Right cardiac atrium (tissue), 5 donors: Measurements from ENCODE around the gene ARGLU1. TPM values are rescaled to one million over a fixed set of nuclear protein-coding genes. Genes with fewer than 3 reads are reported as not detected.

Source experiments
- ATAC-seq, 2 donors: fragments of 200-7000 bp; cut with Tn5 transposase; one replicate each; pipeline versions ENCODE4 v1.8.0 to v1.9.1; 2020; ENCODE audit warnings: moderate library complexity in 2 of 2, mild to moderate bottlenecking in 1 of 2
- DNase-seq, 3 donors: peaks; one replicate each; pipeline ENCODE4 v3.0.0-alpha.2; 2020
- H3K27ac ChIP-seq: one replicate; pipeline ENCODE4 v1.5.1; 2013; ENCODE audit warnings: mild to moderate bottlenecking, low read length, control low read depth, moderate library complexity
- H3K27me3 ChIP-seq: one replicate; pipeline ENCODE4 v1.6.1; 2013; ENCODE audit not compliant: control insufficient read depth, insufficient read depth
- H3K4me1 ChIP-seq: one replicate; pipeline ENCODE4 v1.6.1; 2013; ENCODE audit warnings: low read length; ENCODE audit not compliant: control insufficient read depth, insufficient read depth
- H3K4me3 ChIP-seq: one replicate; pipeline ENCODE4 v1.5.1; 2013; ENCODE audit warnings: low read length, control low read depth
- H3K9me3 ChIP-seq: one replicate; pipeline ENCODE4 v1.6.1; 2013; ENCODE audit warnings: low read length; ENCODE audit not compliant: control insufficient read depth
- WGBS: extraction: QIAGEN DNeasy Blood & Tissue Kit; methylation state at CpG from one replicate; pipeline ENCODE4 v1.1.7; 2013; 5-methylcytosine and 5-hydroxymethylcytosine counted together
- intact Hi-C, 4 donors: fragments of 100-400 bp; cut with DNase I; formaldehyde crosslinking; loops; one replicate each; pipeline versions ENCODE4 v1.11.0 to v1.14.0; 2022 to 2023
- long read RNA-seq, 4 donors: library from polyadenylated mRNA; unstranded; transcript quantifications; one replicate each; pipeline ENCODE4 v2.0.0, GENCODE V29; 2020 to 2021
- polyA plus RNA-seq: library from polyadenylated mRNA; stranded (reverse); fragments of 200-250 nt; gene quantifications from one replicate; pipeline ENCODE4 v1.2.3, GENCODE V29; 2013
- total RNA-seq, 4 donors: library from RNA; stranded (reverse); fragmentation: NEBNext Ultra II Directional; extraction: Animal tissue kit (Norgen Biotek cat#: 25700); gene quantifications; one replicate each; pipeline ENCODE4 v1.2.1, GENCODE V29; 2021
- donor health status: healthy with polysubstance abuse.
- donor health status: DM: no; HTN: yes; CAD: no.
- donor health status: DM: no; HTN: no; CAD: no.
- donor health status: DM: no; HTN: yes; CAD: no; lungs with severe emphysema.
- donor health status: DM: yes; HTN: yes; CAD: no.

The ARGLU1 gene, protein sequence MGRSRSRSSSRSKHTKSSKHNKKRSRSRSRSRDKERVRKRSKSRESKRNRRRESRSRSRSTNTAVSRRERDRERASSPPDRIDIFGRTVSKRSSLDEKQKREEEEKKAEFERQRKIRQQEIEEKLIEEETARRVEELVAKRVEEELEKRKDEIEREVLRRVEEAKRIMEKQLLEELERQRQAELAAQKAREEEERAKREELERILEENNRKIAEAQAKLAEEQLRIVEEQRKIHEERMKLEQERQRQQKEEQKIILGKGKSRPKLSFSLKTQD
- total RNA-seq: 10 to 100 TPM; 44.2 to 63.0 (median 47.3) TPM
- 49.9 TPM for polyA plus RNA-seq
- long read RNA-seq, donor 1, full-length matches to known transcripts: 106 of 130 reads
- long read RNA-seq, donor 1, partial matches to known transcripts: 15 of 130 reads
- long read RNA-seq, donor 1, other reads (novel, unspliced or antisense): 9 of 130 reads
- long read RNA-seq, donor 2, full-length matches to known transcripts: 33 of 43 reads
- long read RNA-seq, donor 2, partial matches to known transcripts: 7 of 43 reads
- long read RNA-seq, donor 2, other reads (novel, unspliced or antisense): 3 of 43 reads
- long read RNA-seq, donor 3, full-length matches to known transcripts: 119 of 153 reads
- long read RNA-seq, donor 3, partial matches to known transcripts: 15 of 153 reads
- long read RNA-seq, donor 3, other reads (novel, unspliced or antisense): 19 of 153 reads
- long read RNA-seq, donor 4, full-length matches to known transcripts: 35 of 46 reads
- long read RNA-seq, donor 4, partial matches to known transcripts: 2 of 46 reads
- long read RNA-seq, donor 4, other reads (novel, unspliced or antisense): 9 of 46 reads

DNA sequence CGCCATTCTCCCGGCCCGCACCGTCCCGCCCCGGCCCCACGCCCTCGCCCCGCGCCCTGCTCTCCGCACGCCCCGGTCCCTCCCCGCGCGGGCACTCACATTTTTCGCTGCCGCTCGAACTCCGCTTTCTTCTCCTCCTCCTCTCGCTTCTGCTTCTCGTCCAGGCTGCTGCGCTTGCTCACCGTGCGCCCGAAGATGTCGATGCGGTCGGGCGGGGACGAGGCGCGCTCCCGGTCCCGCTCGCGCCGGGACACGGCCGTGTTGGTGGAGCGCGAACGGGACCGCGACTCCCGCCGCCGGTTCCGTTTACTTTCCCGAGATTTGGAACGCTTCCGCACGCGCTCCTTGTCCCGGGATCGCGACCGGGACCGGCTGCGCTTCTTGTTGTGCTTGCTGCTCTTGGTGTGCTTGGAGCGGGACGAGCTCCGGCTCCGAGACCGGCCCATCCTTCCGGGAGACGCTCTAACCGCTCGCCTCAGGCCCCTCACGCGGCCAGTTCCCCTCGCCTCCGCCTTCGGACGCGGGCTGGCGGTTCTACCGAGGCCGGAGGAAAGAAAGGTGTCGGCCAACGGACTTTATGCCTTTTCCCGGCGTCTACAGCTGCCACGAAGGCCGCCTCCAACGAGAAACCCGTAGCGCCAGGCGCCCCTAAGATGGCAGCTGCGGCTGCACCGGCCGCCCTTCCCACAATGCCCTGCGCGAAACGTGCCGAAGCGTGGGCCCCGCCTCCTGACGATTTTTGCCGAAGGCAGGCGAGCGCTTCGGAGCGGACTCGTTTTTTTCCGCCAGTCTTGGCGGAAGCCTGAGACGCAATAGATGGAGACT lies at the start of gene ARGLU1:
Gene ARGLU1 (minus strand): TSS at position 664 of the 825 bp plus-strand sequence. CDS start 218 bp downstream, at position 446.
- H3K9me3 ChIP-seq: no peaks in the 10 kb centered on the region
- under 1% methylated on average over 108 of the region's 108 CpGs for WGBS
- H3K4me3 ChIP-seq: peak within 1 kb of the TSS; percentile 85
- intact Hi-C loops: no loop called here
- DNase-seq (peak; percentile 94 to 97 (median 97)), ATAC-seq (peak; percentile 93 to 94)
- peak within 1 kb of the TSS; percentile 96 for H3K27ac ChIP-seq
- H3K27me3 ChIP-seq: no peaks in the 10 kb centered on the region
- H3K4me1 ChIP-seq: peaks cover 2% of the 10 kb centered on the region

DNA sequence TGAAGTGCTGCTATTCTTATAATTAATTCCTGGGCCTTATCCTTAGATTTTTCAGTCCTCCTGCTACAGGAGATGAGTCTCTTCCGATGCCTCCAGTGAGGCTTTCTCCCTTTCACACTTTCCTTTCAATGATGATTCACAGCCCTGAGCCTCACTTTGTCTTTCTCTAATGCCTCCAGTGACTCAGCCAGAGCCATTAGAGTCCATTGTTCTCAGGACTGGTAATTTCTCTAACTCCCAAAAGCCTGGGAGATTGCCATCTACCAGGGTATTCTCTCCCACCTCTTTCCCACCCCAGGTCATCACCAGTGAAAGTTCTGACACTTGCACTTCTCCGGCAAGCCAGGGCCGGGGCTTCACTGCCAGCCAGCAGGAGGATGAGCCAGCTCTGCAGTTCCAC lies 49.6 kb upstream of the ARGLU1 start:
- DNase-seq: no peak
- no peaks in the 10 kb centered on the region for H3K4me1 ChIP-seq
- no peak overlapping the region for H3K4me3 ChIP-seq
- 82% methylated on average over 3 of the region's 3 CpGs for WGBS
- no peak overlapping the region for H3K27ac ChIP-seq
- intact Hi-C loops: loop anchor here in 1 of 4 donors (10.0 kb wide), 1 partner anchor 73 kb away; no protein-coding TSS in a partner anchor
- ATAC-seq: peak in 1 of 2 donors; percentile 13
- H3K27me3 ChIP-seq: no peaks in the 10 kb centered on the region
- H3K9me3 ChIP-seq: no peaks in the 10 kb centered on the region

DNA sequence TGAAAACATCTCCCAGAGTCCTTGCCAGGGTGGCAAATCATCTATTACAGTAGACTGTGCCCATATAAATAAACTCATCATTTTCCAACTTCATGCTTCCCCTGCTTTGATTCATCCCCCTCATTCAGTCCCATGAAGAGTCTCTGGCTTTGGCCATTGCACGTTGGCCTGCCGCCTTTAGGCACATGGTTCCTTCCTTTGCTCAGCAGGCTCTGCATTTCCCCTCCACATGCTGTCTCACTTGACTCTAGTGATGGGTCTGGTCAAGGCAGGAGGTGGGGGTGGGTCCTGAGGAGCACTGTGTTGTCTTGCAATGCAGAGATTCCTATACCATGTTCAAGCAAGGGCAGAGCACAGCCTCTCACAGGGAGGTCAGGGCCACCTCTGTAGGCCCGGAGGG lies 48.8 kb upstream of the ARGLU1 start:
- DNase-seq (no peak), ATAC-seq (no peak)
- Histone ChIP-seq H3K9me3 (no peaks in the 10 kb centered on the region), H3K4me3 (no peak overlapping the region), H3K4me1 (no peaks in the 10 kb centered on the region), H3K27me3 (no peaks in the 10 kb centered on the region), H3K27ac (no peak overlapping the region)
- intact Hi-C loops: loop anchor here in 1 of 4 donors (10.0 kb wide), 1 partner anchor 72 kb away; no protein-coding TSS in a partner anchor
- WGBS: 90% methylated on average over 3 of the region's 3 CpGs

DNA sequence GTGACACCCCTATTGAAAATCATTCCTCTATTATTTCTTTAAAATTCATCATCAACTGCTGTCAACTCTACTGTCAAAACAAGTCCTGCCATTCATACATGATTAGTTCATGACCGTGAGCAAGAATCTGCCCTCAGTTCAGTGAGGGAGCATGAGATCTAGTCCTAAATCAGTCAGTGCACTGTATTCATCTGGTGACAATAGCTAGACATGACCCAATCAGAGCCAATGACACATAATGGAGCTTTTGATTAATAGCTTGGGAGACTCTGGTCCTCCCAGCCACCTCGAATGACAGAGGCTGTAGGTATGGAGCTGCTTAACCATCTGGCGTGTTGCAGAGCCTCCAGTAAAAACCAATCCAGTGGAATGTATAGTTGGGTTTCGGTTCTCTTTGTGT lies 46.9 kb upstream of the ARGLU1 start:
- ATAC-seq: no peak
- DNase-seq: no peak

DNA sequence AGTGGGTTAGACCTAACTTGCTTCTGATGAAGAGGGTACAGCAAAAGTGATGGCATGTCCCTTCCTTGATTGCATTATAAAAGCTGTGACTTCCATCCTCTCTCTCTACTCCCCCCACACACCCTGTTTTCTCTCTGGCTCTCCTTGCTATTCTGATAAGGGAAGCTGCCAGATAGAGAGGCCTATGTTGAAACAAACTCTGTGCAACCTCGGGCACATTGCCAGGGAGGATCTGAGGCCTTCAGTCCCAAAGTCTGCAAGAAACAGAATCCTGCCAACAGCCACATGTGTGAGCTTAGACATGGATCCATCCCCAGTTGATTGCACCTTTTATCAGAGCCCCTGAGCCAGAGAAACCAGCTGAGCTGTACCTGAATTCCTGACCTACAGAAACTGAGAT lies 44.8 kb upstream of the ARGLU1 start:
- peak; percentile 86 to 95 (median 87) for DNase-seq
- 0% methylated on average over 1 of the region's 1 CpG for WGBS

More for the DNA sequence above, 46.9 kb upstream of the ARGLU1 start:
- no peaks in the 10 kb centered on the region for H3K4me1 ChIP-seq
- no peak overlapping the region for H3K4me3 ChIP-seq
- H3K27me3 ChIP-seq: no peaks in the 10 kb centered on the region
- H3K27ac ChIP-seq: no peak overlapping the region
- intact Hi-C loops: loop anchor here in 1 of 4 donors (10.0 kb wide), 1 partner anchor 70 kb away; no protein-coding TSS in a partner anchor
- H3K9me3 ChIP-seq: no peaks in the 10 kb centered on the region
- 91% methylated on average over 4 of the region's 4 CpGs for WGBS

DNA sequence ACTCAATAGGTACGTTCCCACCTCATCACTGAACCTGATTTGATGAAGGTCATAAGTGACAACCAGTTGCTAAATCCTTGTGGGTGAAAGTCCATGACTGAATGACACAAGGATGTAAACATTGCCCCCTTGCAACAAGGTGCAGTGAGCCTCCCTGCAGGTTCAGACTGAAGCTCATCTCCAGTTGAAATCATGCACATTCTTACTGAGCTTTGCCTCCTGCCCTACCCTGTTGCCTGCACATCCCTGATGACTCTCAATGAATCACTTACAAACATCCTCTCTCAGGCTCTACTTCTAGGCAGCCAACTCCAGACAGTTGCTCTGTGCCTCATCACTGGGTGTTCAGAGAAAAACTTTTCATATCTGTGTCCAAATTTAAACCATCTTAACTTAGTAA lies 42.5 kb upstream of the ARGLU1 start:
- no peak for ATAC-seq
- no peaks in the 10 kb centered on the region for H3K4me1 ChIP-seq
- no peaks in the 10 kb centered on the region for H3K27me3 ChIP-seq
- intact Hi-C loops: loop anchor here in 1 of 4 donors (10.0 kb wide), 1 partner anchor 66 kb away; no protein-coding TSS in a partner anchor
- no peak for DNase-seq
- no peaks in the 10 kb centered on the region for H3K9me3 ChIP-seq
- 91% methylated on average over 1 of the region's 1 CpG for WGBS
- H3K27ac ChIP-seq: no peak overlapping the region
- H3K4me3 ChIP-seq: no peak overlapping the region

More for the DNA sequence above, 44.8 kb upstream of the ARGLU1 start:
- Histone ChIP-seq H3K9me3 (no peaks in the 10 kb centered on the region), H3K4me3 (no peak overlapping the region), H3K4me1 (no peaks in the 10 kb centered on the region), H3K27ac (no peak overlapping the region), H3K27me3 (no peaks in the 10 kb centered on the region)
- peak; percentile 90 to 91 for ATAC-seq
- intact Hi-C loops: loop anchor here in 1 of 4 donors (10.0 kb wide), 1 partner anchor 68 kb away; no protein-coding TSS in a partner anchor

DNA sequence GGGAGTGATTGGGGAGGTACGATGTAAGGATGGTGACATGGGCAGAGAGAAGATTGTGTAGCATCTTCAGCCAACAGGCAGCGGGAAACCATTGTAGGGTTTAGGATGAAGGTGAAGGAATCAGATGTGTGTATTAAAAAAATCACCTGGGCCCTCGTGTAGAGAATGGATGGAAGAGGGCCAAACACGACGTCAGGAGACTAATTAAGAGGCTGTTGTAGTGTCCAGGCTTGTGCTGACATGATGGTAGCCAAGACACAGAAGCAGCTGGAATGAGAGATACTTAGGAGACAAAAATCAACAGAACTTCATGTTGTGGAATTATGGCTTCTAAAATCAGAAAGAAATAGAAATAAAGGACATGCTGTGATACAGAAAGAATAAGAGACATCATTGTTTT lies 41.2 kb upstream of the ARGLU1 start:
- H3K4me3 ChIP-seq: no peak overlapping the region
- ATAC-seq: no peak
- no peaks in the 10 kb centered on the region for H3K4me1 ChIP-seq
- WGBS: 52% methylated on average over 5 of the region's 5 CpGs
- H3K27me3 ChIP-seq: no peaks in the 10 kb centered on the region
- H3K27ac ChIP-seq: no peak overlapping the region
- intact Hi-C loops: no loop called here
- DNase-seq: no peak
- no peaks in the 10 kb centered on the region for H3K9me3 ChIP-seq

DNA sequence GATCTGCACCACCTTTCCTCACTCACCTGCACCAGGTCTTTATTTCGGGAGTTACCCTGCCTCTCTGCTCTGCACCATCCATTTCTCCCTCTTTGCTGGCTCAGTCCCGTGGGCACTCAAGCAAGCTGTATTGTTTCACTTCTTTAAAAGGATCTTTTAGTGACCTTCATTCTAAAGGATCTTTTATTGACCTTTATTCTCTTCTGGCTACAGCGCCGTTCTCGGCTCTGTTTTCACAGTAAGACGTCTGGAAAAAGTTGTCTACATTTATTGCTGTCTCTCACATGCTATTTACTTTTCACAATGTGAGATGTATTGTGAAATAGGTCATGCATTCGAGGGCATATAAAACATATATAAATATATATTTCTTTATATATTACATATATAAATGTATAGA lies 35.6 kb upstream of the ARGLU1 start:
- ATAC-seq (no peak), DNase-seq (no peak)
- Histone ChIP-seq H3K27me3 (no peaks in the 10 kb centered on the region), H3K9me3 (no peaks in the 10 kb centered on the region), H3K4me1 (peaks cover 2% of the 10 kb centered on the region), H3K4me3 (no peak overlapping the region), H3K27ac (no peak overlapping the region)
- intact Hi-C loops: no loop called here
- WGBS: 63% methylated on average over 7 of the region's 7 CpGs

DNA sequence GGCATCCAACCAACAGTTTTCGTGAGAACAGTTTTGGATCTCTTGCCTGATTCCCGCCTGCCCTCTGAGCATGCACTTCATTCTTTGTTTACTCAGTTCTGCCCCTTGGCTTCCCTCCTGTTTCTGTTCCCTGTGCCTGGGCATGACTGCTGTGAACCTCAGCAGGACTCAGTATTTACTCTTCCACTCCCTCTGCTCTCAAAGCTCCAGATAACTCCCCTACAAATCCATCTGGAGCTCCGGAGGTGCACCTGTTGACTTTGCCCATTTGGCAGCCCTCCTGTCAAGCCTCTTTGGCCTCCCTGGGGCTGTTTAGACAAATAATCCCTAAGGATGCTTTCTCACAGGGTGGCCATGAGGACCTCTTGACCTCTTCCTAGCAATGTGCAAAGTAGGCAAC lies 34.2 kb upstream of the ARGLU1 start:
- intact Hi-C loops: no loop called here
- DNase-seq (no peak), ATAC-seq (no peak)
- WGBS: 85% methylated on average over 3 of the region's 3 CpGs
- Histone ChIP-seq H3K4me1 (peaks cover 7% of the 10 kb centered on the region), H3K27me3 (no peaks in the 10 kb centered on the region), H3K4me3 (no peak overlapping the region), H3K27ac (no peak overlapping the region), H3K9me3 (no peaks in the 10 kb centered on the region)

DNA sequence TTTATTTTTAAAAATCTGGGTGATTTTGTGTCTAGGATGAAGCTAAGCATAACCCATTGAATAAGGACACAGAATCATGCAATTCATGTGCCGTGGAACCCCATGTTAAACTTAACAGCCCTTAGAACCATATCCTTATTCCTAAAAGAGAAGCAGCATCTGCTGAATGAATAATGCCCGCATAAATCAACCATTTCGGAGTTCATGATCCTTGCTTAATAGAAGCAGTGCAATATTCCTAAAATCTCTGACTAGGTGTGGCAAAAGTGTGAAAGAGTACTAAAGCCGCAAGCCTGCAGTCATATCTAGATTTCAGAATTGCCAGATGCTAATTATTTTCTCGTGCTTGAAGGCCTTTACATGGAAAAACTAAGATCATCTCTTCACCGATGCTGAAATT lies 33.6 kb upstream of the ARGLU1 start:
- WGBS: 77% methylated on average over 6 of the region's 6 CpGs
- intact Hi-C loops: no loop called here
- H3K9me3 ChIP-seq: no peaks in the 10 kb centered on the region
- ATAC-seq (no peak), DNase-seq (no peak)
- H3K4me1 ChIP-seq: peaks cover 7% of the 10 kb centered on the region
- no peak overlapping the region for H3K27ac ChIP-seq
- no peak overlapping the region for H3K4me3 ChIP-seq
- H3K27me3 ChIP-seq: no peaks in the 10 kb centered on the region
